HepG2 (cell line): ENCODE results near the gene TUBB. TPM values are rescaled to one million over a fixed set of nuclear protein-coding genes. Genes with fewer than 3 reads are reported as not detected.

ENCODE experiments used
- AGO2 ChIP-seq: fragments of 200-400 bp; formaldehyde crosslinking; optimal IDR thresholded peaks from 2 replicates; pipeline ENCODE3; 2017; ENCODE audit warnings: mild to moderate bottlenecking, low read depth, low read length, moderate library complexity
- DZIP1 ChIP-seq: sonication (generic); formaldehyde crosslinking; IDR thresholded peaks from 2 replicates; pipeline ENCODE4 v1.5.0; 2020; ENCODE audit warnings: mild to moderate bottlenecking, missing genetic modification reagents
- ESRRA ChIP-seq: sonication (generic); formaldehyde crosslinking; IDR thresholded peaks from 2 replicates; pipeline ENCODE4 v1.5.1; 2020; ENCODE audit warnings: mild to moderate bottlenecking, low read depth, missing genetic modification reagents
- HIVEP1 ChIP-seq: sonication (generic); formaldehyde crosslinking; IDR thresholded peaks from 2 replicates; pipeline ENCODE4 v1.4.0; 2020; ENCODE audit warnings: mild to moderate bottlenecking, missing genetic modification reagents
- ISL2 ChIP-seq: sonication (generic); formaldehyde crosslinking; IDR thresholded peaks from 2 replicates; pipeline ENCODE4 v1.5.0; 2020; ENCODE audit warnings: missing genetic modification reagents
- MAFK ChIP-seq, 2 experiments: IDR thresholded peaks in 1 of 2; conservative IDR thresholded peaks in 1 of 2; 2 replicates each; pipeline ENCODE4 v1.6.1; 2011; ENCODE audit warnings: improper control_type of control experiment in 2 of 2, low read length in 2 of 2
- SSRP1 ChIP-seq: IDR thresholded peaks from 2 replicates; pipeline ENCODE4 v1.6.1; 2016; ENCODE audit warnings: control low read depth
- STAT6 ChIP-seq: sonication (generic); formaldehyde crosslinking; IDR thresholded peaks from 2 replicates; pipeline ENCODE4 v1.4.0; 2020; ENCODE audit warnings: missing genetic modification reagents, mild to moderate bottlenecking, borderline replicate concordance
- TBX3 ChIP-seq: fragments of 450-650 bp; IDR thresholded peaks from 2 replicates; pipeline ENCODE4 v1.6.1; 2017; ENCODE audit warnings: antibody characterized with exemption, mild to moderate bottlenecking, inconsistent platforms, borderline replicate concordance
- TCF12 ChIP-seq, 2 experiments: fragments of 450-650 bp in 1 of 2; sonication (generic) in 1 of 2; formaldehyde crosslinking in 1 of 2; IDR thresholded peaks; 2 replicates each; pipeline versions ENCODE4 v1.6.1 to v1.8.0; 2017 to 2022; ENCODE audit warnings: antibody characterized with exemption in 1 of 2, mild to moderate bottlenecking in 1 of 2, missing genetic modification reagents in 1 of 2, moderate library complexity in 1 of 2
- ZBTB44 ChIP-seq: sonication (generic); formaldehyde crosslinking; IDR thresholded peaks from 2 replicates; pipeline ENCODE4 v1.4.0; 2020; ENCODE audit warnings: missing genetic modification reagents
- ZBTB7B ChIP-seq: sonication (generic); formaldehyde crosslinking; IDR thresholded peaks from 2 replicates; pipeline ENCODE4 v1.4.0; 2020; ENCODE audit warnings: missing genetic modification reagents
- ZFX ChIP-seq: sonication (generic); formaldehyde crosslinking; IDR thresholded peaks from 2 replicates; pipeline ENCODE4 v1.4.0; 2020; ENCODE audit warnings: mild to moderate bottlenecking, low read depth, missing genetic modification reagents, moderate library complexity
- ZNF17 ChIP-seq: sonication (generic); formaldehyde crosslinking; IDR thresholded peaks from 2 replicates; pipeline ENCODE4 v1.5.0; 2020; ENCODE audit warnings: mild to moderate bottlenecking, missing genetic modification reagents
- ZNF512 ChIP-seq: sonication (generic); formaldehyde crosslinking; IDR thresholded peaks from 2 replicates; pipeline ENCODE4 v1.4.0; 2020; ENCODE audit warnings: mild to moderate bottlenecking, missing genetic modification reagents
- ZNF546 ChIP-seq: sonication (generic); formaldehyde crosslinking; conservative IDR thresholded peaks from 2 replicates; pipeline ENCODE4 v1.8.1; 2023; ENCODE audit warnings: mild to moderate bottlenecking, missing genetic modification reagents
- polyA plus RNA-seq, 8 experiments: library from polyadenylated mRNA; depleted of rRNA in 3 of 8; stranded (reverse) in 7 of 8; unstranded in 1 of 8; fragments of >200 nt; fragmentation: Illumina TruSeq in 4 of 8; extraction: Trizol in 4 of 8; gene quantifications; 2 replicates each; pipeline versions ENCODE4 v1.2.1 to v1.2.3, GENCODE V29; 2011 to 2016; ENCODE audit warnings: low read depth in 4 of 8, missing spikeins in 1 of 8, mixed read lengths in 1 of 8; ENCODE audit not compliant: insufficient read depth in 1 of 8
- total RNA-seq, 5 experiments: library from RNA; depleted of rRNA; stranded (reverse); fragments of >200 nt; fragmentation: Illumina TruSeq; extraction: Trizol; gene quantifications; 2 replicates each; pipeline ENCODE4 v1.2.3, GENCODE V29; 2016; ENCODE audit warnings: low read depth in 1 of 5
- TF ChIP-seq, protein P1 (sequence below): sonication (generic); formaldehyde crosslinking; conservative IDR thresholded peaks from 2 replicates; pipeline ENCODE4 v1.8.0; 2022; ENCODE audit warnings: missing genetic modification reagents

Gene TUBB
- total and polyA plus RNA-seq, 2 of the 13 experiments (the other 11 are each of a cell fraction or from before 2014, with no cell fraction given) = 911 to 1,163 TPM

- peak; percentile 65; the same call in 1 of the 2 replicates for TF ChIP-seq DZIP1 (CRISPR knock-in tag)
- TF ChIP-seq HIVEP1 = peak; percentile 98
- TF ChIP-seq, protein P1, sequence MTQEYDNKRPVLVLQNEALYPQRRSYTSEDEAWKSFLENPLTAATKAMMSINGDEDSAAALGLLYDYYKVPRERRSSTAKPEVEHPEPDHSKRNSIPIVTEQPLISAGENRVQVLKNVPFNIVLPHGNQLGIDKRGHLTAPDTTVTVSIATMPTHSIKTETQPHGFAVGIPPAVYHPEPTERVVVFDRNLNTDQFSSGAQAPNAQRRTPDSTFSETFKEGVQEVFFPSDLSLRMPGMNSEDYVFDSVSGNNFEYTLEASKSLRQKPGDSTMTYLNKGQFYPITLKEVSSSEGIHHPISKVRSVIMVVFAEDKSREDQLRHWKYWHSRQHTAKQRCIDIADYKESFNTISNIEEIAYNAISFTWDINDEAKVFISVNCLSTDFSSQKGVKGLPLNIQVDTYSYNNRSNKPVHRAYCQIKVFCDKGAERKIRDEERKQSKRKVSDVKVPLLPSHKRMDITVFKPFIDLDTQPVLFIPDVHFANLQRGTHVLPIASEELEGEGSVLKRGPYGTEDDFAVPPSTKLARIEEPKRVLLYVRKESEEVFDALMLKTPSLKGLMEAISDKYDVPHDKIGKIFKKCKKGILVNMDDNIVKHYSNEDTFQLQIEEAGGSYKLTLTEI (CRISPR knock-in tag) = peak; percentile 56; the same call in 1 of the 2 replicates
- peak; percentile 93 for TF ChIP-seq STAT6 (CRISPR knock-in tag)
- peak; percentile 56; the same call in 1 of the 2 replicates for TF ChIP-seq ZNF546 (CRISPR knock-in tag)
- TF ChIP-seq MAFK (conservative IDR thresholded peaks at IDR 0.05 in 1 of 2, IDR thresholded peaks at IDR 0.05 in 1 of 2; ENCODE audit: low read length in 2 of 2) = no peak; a peak in 1 of 4 replicates
- peak; percentile 57 for TF ChIP-seq ISL2 (CRISPR knock-in tag)
- TF ChIP-seq ZFX (CRISPR knock-in tag) = peak; percentile 78
- TF ChIP-seq ESRRA = peak; percentile 82
- peak; percentile 94 for TF ChIP-seq ZBTB7B
- no peak for TF ChIP-seq SSRP1 (CRISPR knock-in tag)
- TF ChIP-seq ZBTB44 (CRISPR knock-in tag) = no peak
- TF ChIP-seq ZNF512 (CRISPR knock-in tag) = peak; percentile 78
- peak; percentile 67; the same call in 1 of the 2 replicates for TF ChIP-seq TBX3
- TF ChIP-seq ZNF17 = peak; percentile 84; the same call in 1 of the 2 replicates
- no peak for TF ChIP-seq TCF12 (IDR thresholded peaks at IDR 0.05)
- TF ChIP-seq TCF12 (CRISPR knock-in tag; IDR thresholded peaks at IDR 0.05) = peak; percentile 94
- peak; percentile 100 for TF ChIP-seq AGO2
Observed at GRCh38 chr6:30742316-30743098, 22.4 kb downstream of the TUBB start, which contains the start of gene FLOT1 (continued).
